ENCODE results near the gene INTS4.
"Not testable (repeated sequence)": the region's sequence is repeated elsewhere in the genome, so short reads cannot be mapped to it uniquely, and the experiment has no call there.

Gene INTS4

GRCh38 chr11:78000193-78000592, 5.7 kb upstream of the INTS4 start:
- no peak overlapping the region for H3K4me3 Mint-ChIP-seq
- no peaks in the 10 kb centered on the region for H3K9me3 Mint-ChIP-seq
- peaks cover 13% of the 10 kb centered on the region for H3K4me1 Mint-ChIP-seq
- no peaks in the 10 kb centered on the region for H3K27me3 Mint-ChIP-seq
- H3K27ac Mint-ChIP-seq: peak overlapping the region; percentile 79
- no peaks in the 10 kb centered on the region for H3K36me3 Mint-ChIP-seq

GRCh38 chr11:77999446-78000030, 5.1 kb upstream of the INTS4 start:
- H3K27me3 Mint-ChIP-seq: no peaks in the 10 kb centered on the region
- peaks cover 16% of the 10 kb centered on the region for H3K4me1 Mint-ChIP-seq
- H3K36me3 Mint-ChIP-seq: no peaks in the 10 kb centered on the region
- H3K27ac Mint-ChIP-seq: no peak overlapping the region
- no peak overlapping the region for H3K4me3 Mint-ChIP-seq
- H3K9me3 Mint-ChIP-seq: no peaks in the 10 kb centered on the region

- Mint-ChIP-seq H3K4me3 (peak overlapping the region; percentile 92), H3K36me3 (peaks cover 2% of the 10 kb centered on the region), H3K4me1 (peaks cover 27% of the 10 kb centered on the region), H3K9me3 (no peaks in the 10 kb centered on the region), H3K27ac (peak overlapping the region; percentile 94), H3K27me3 (no peaks in the 10 kb centered on the region)
Measured at GRCh38 chr11:77993902-77994301, 566 bp downstream of the INTS4 start.

- Mint-ChIP-seq H3K9me3 (no peaks in the 10 kb centered on the region), H3K4me3 (no peak overlapping the region), H3K27ac (no peak overlapping the region), H3K27me3 (no peaks in the 10 kb centered on the region), H3K4me1 (peaks cover 40% of the 10 kb centered on the region), H3K36me3 (peaks cover 16% of the 10 kb centered on the region)
Measured at GRCh38 chr11:77990981-77991380, 3.5 kb downstream of the INTS4 start.

GRCh38 chr11:77986456-77986855, 8.0 kb downstream of the INTS4 start:
- H3K27me3 Mint-ChIP-seq, H3K4me3 Mint-ChIP-seq, H3K9me3 Mint-ChIP-seq, H3K27ac Mint-ChIP-seq: not testable (repeated sequence)
- Mint-ChIP-seq H3K36me3 (peaks cover 39% of the 10 kb centered on the region), H3K4me1 (peaks cover 39% of the 10 kb centered on the region)

- Mint-ChIP-seq H3K27me3 (no peaks in the 10 kb centered on the region), H3K36me3 (peaks cover 34% of the 10 kb centered on the region), H3K27ac (no peak overlapping the region), H3K4me1 (peaks cover 27% of the 10 kb centered on the region), H3K4me3 (no peak overlapping the region), H3K9me3 (no peaks in the 10 kb centered on the region)
Measured at GRCh38 chr11:77981346-77981947, 13.0 kb downstream of the INTS4 start.

GRCh38 chr11:77968337-77968736, 26.1 kb downstream of the INTS4 start:
- Mint-ChIP-seq H3K27ac (no peak overlapping the region), H3K9me3 (no peaks in the 10 kb centered on the region), H3K36me3 (peaks cover 9% of the 10 kb centered on the region), H3K4me3 (no peak overlapping the region), H3K27me3 (no peaks in the 10 kb centered on the region), H3K4me1 (no peaks in the 10 kb centered on the region)

GRCh38 chr11:77967753-77968152, 26.7 kb downstream of the INTS4 start:
- Mint-ChIP-seq H3K4me3 (no peak overlapping the region), H3K36me3 (peaks cover 8% of the 10 kb centered on the region), H3K27me3 (no peaks in the 10 kb centered on the region), H3K9me3 (no peaks in the 10 kb centered on the region), H3K4me1 (no peaks in the 10 kb centered on the region), H3K27ac (no peak overlapping the region)

- no peaks in the 10 kb centered on the region for H3K27me3 Mint-ChIP-seq
- H3K4me1 Mint-ChIP-seq: no peaks in the 10 kb centered on the region
- no peak overlapping the region for H3K27ac Mint-ChIP-seq
- no peaks in the 10 kb centered on the region for H3K9me3 Mint-ChIP-seq
- H3K36me3 Mint-ChIP-seq: peaks cover 10% of the 10 kb centered on the region
- no peak overlapping the region for H3K4me3 Mint-ChIP-seq
Measured at GRCh38 chr11:77967121-77967520, 27.3 kb downstream of the INTS4 start.

- no peak overlapping the region for H3K4me3 Mint-ChIP-seq
- no peaks in the 10 kb centered on the region for H3K9me3 Mint-ChIP-seq
- H3K4me1 Mint-ChIP-seq: no peaks in the 10 kb centered on the region
- H3K36me3 Mint-ChIP-seq: peaks cover 11% of the 10 kb centered on the region
- H3K27me3 Mint-ChIP-seq: no peaks in the 10 kb centered on the region
- H3K27ac Mint-ChIP-seq: no peak overlapping the region
Measured at GRCh38 chr11:77966338-77966737, 28.1 kb downstream of the INTS4 start.

- H3K4me3 Mint-ChIP-seq: no peak overlapping the region
- H3K27me3 Mint-ChIP-seq: no peaks in the 10 kb centered on the region
- no peaks in the 10 kb centered on the region for H3K4me1 Mint-ChIP-seq
- H3K27ac Mint-ChIP-seq: no peak overlapping the region
- H3K36me3 Mint-ChIP-seq: peaks cover 18% of the 10 kb centered on the region
- no peaks in the 10 kb centered on the region for H3K9me3 Mint-ChIP-seq
Measured at GRCh38 chr11:77959434-77959833, 35.0 kb downstream of the INTS4 start.

- H3K27ac Mint-ChIP-seq, H3K4me1 Mint-ChIP-seq, H3K4me3 Mint-ChIP-seq, H3K27me3 Mint-ChIP-seq, H3K9me3 Mint-ChIP-seq: not testable (repeated sequence)
- peaks cover 22% of the 10 kb centered on the region for H3K36me3 Mint-ChIP-seq
Measured at GRCh38 chr11:77958583-77959177, 35.8 kb downstream of the INTS4 start.

- peaks cover 21% of the 10 kb centered on the region for H3K4me1 Mint-ChIP-seq
- H3K4me3 Mint-ChIP-seq, H3K27me3 Mint-ChIP-seq, H3K27ac Mint-ChIP-seq, H3K9me3 Mint-ChIP-seq: not testable (repeated sequence)
- peaks cover 11% of the 10 kb centered on the region for H3K36me3 Mint-ChIP-seq
Measured at GRCh38 chr11:77943296-77943695, 51.2 kb downstream of the INTS4 start.

GRCh38 chr11:77942465-77942864, 52.0 kb downstream of the INTS4 start:
- not testable (repeated sequence) for H3K27me3 Mint-ChIP-seq, H3K4me3 Mint-ChIP-seq, H3K36me3 Mint-ChIP-seq, H3K9me3 Mint-ChIP-seq, H3K27ac Mint-ChIP-seq
- peaks cover 19% of the 10 kb centered on the region for H3K4me1 Mint-ChIP-seq

GRCh38 chr11:77933596-77933995, 60.9 kb downstream of the INTS4 start:
- H3K9me3 Mint-ChIP-seq, H3K4me3 Mint-ChIP-seq, H3K4me1 Mint-ChIP-seq, H3K27ac Mint-ChIP-seq, H3K27me3 Mint-ChIP-seq: not testable (repeated sequence)
- peaks cover 22% of the 10 kb centered on the region for H3K36me3 Mint-ChIP-seq

- H3K4me1 Mint-ChIP-seq, H3K4me3 Mint-ChIP-seq, H3K27ac Mint-ChIP-seq, H3K9me3 Mint-ChIP-seq, H3K27me3 Mint-ChIP-seq: not testable (repeated sequence)
- H3K36me3 Mint-ChIP-seq: peaks cover 25% of the 10 kb centered on the region
Measured at GRCh38 chr11:77930334-77931208, 63.9 kb downstream of the INTS4 start.

Measured in activated naive CD4-positive, alpha-beta T cell treated with anti-CD3 and anti-CD28 coated beads, Interleukin-2, amount 50 U/mL, for 24 hours (primary cell).